Sigmoid colon (tissue), 4 donors: ENCODE data around the gene DIRAS1.

Experiments used
- CTCF ChIP-seq, 4 experiments: fragments of 450-650 bp in 3 of 4; fragments of 200-600 bp in 1 of 4; IDR thresholded peaks; one replicate each; pipeline ENCODE4 v1.5.1; 2016 to 2019; ENCODE audit warnings: antibody characterized with exemption in 4 of 4, mild to moderate bottlenecking in 3 of 4, moderate library complexity in 2 of 4
- EP300 ChIP-seq, 4 donors: sonication (generic); formaldehyde crosslinking; IDR thresholded peaks; one replicate each; pipeline ENCODE4 v1.6.1; 2017; ENCODE audit warnings: antibody characterized with exemption in 4 of 4
- POLR2A ChIP-seq, 2 donors: fragments of 450-650 bp; IDR thresholded peaks; one replicate each; pipeline ENCODE4 v1.6.1; 2016; ENCODE audit warnings: antibody characterized with exemption in 2 of 2, mild to moderate bottlenecking in 2 of 2, moderate library complexity in 2 of 2
- POLR2AphosphoS5 ChIP-seq, 4 donors: sonication (generic); formaldehyde crosslinking; IDR thresholded peaks; one replicate each; pipeline ENCODE4 v1.6.1; 2017; ENCODE audit warnings: antibody characterized with exemption in 4 of 4

GRCh38 chr19:2756921-2757881 is 36.0 kb upstream of the DIRAS1 start:
- TF ChIP-seq CTCF (IDR thresholded peaks at IDR 0.05) (no peak), POLR2AphosphoS5 (IDR thresholded peaks at IDR 0.05) (no peak), POLR2A (IDR thresholded peaks at IDR 0.05) (no peak), EP300 (IDR thresholded peaks at IDR 0.05) (no peak)
